K562 (cell line): Measurements from ENCODE around the gene TRAPPC8. TPM values are rescaled to one million over a fixed set of nuclear protein-coding genes. Genes with fewer than 3 reads are reported as not detected.
A peak's percentile ranks its signal among the peaks of the same experiment; 100 is the strongest.

ENCODE experiments used
- CHD7 ChIP-seq: fragments of 200-600 bp; sonication (generic); IDR thresholded peaks from one replicate; pipeline ENCODE4 v1.6.1; 2012; ENCODE audit warnings: mild to moderate bottlenecking, low read depth, low read length, inconsistent platforms
- CREB5 ChIP-seq: fragments of 250-450 bp; sonication (Bioruptor Pico); IDR thresholded peaks from 2 replicates; pipeline ENCODE4 v1.5.0; 2020; ENCODE audit warnings: mild to moderate bottlenecking
- FOSL1 ChIP-seq: fragments of 200-800 bp; sonication (Bioruptor generic); conservative IDR thresholded peaks from 2 replicates; pipeline ENCODE4 v1.6.1; 2016; ENCODE audit warnings: missing genetic modification characterization, missing compliant biosample characterization
- NFIX ChIP-seq: fragments of 250-450 bp; sonication (Bioruptor Pico); IDR thresholded peaks from 2 replicates; pipeline ENCODE4 v1.4.0; 2020; ENCODE audit warnings: low read depth, mild to moderate bottlenecking, moderate library complexity
- POLR3A ChIP-seq: IDR thresholded peaks from 2 replicates; pipeline ENCODE4 v1.6.1; 2011; ENCODE audit warnings: borderline replicate concordance, mild to moderate bottlenecking, moderate library complexity; ENCODE audit not compliant: insufficient read length, insufficient read depth; ENCODE audit errors: extremely low read depth
- PYGO2 ChIP-seq: fragments of 450-650 bp; IDR thresholded peaks from 2 replicates; pipeline ENCODE4 v1.6.1; 2016; ENCODE audit warnings: mild to moderate bottlenecking, missing genetic modification characterization, moderate library complexity, missing compliant biosample characterization
- SAFB ChIP-seq: fragments of 200-400 bp; formaldehyde crosslinking; IDR thresholded peaks from 2 replicates; pipeline ENCODE4 v1.6.1; 2017; ENCODE audit warnings: low read depth, low read length, borderline replicate concordance
- TRIM28 ChIP-seq: fragments of 450-650 bp; IDR thresholded peaks from 2 replicates; pipeline ENCODE4 v1.6.1; 2017
- ZNF57 ChIP-seq: fragments of 450-650 bp; formaldehyde crosslinking; IDR thresholded peaks from 2 replicates; pipeline ENCODE4 v1.4.0; 2020; ENCODE audit warnings: mild to moderate bottlenecking, moderate library complexity
- ZNF592 ChIP-seq: fragments of 450-650 bp; IDR thresholded peaks from 2 replicates; pipeline ENCODE4 v1.6.1; 2017; ENCODE audit warnings: antibody characterized with exemption, mild to moderate bottlenecking
- polyA plus RNA-seq, 8 experiments: library from polyadenylated mRNA; depleted of rRNA in 4 of 8; stranded (reverse) in 5 of 8; unstranded in 3 of 8; fragments of >200 nt; fragmentation: Nextera tagmentation in 2 of 8; fragmentation: Illumina TruSeq in 1 of 8; extraction: Ambion mirVana in 2 of 8; extraction: Trizol in 1 of 8; gene quantifications; 2 replicates each; pipeline versions ENCODE4 v1.2.1 to v1.2.3, GENCODE V29; 2011 to 2014; ENCODE audit warnings: inconsistent platforms in 1 of 8, missing spikeins in 1 of 8
- total RNA-seq, 7 experiments: library from RNA; depleted of rRNA in 6 of 7; stranded (reverse); fragments of >200 nt in 6 of 7; fragmentation: Illumina TruSeq in 2 of 7; extraction: Trizol in 2 of 7; gene quantifications; 2 replicates each; pipeline versions ENCODE4 v1.2.1 to v1.2.3, GENCODE V29; 2011 to 2021; ENCODE audit warnings: low replicate concordance in 1 of 7

Gene TRAPPC8
- total and polyA plus RNA-seq, 9 of the 15 experiments (the other 6 are each of a cell fraction or from before 2014, with no cell fraction given) = 20.1 to 111 (median 35.6) TPM

GRCh38 chr18:31942291-31942998 is 483 bp downstream of the TRAPPC8 start (continued):
- TF ChIP-seq CHD7 (no peak), ZNF592 (no peak), SAFB (peak; percentile 51; the same call in 1 of the 2 replicates), ZNF57 (no peak), FOSL1 (tag) (peak; percentile 15; the same call in 1 of the 2 replicates), POLR3A (no peak), NFIX (CRISPR knock-in tag) (no peak), PYGO2 (no peak), CREB5 (CRISPR knock-in tag) (no peak), TRIM28 (no peak)
